SIG-M5 (cell line): ENCODE results near the gene KRTAP6-2.

Experiments used
- DNase-seq: peaks from one replicate; lab custom pipeline; 2025; lab: John Stamatoyannopoulos, UW

KRTAP6-2 gene

DNA sequence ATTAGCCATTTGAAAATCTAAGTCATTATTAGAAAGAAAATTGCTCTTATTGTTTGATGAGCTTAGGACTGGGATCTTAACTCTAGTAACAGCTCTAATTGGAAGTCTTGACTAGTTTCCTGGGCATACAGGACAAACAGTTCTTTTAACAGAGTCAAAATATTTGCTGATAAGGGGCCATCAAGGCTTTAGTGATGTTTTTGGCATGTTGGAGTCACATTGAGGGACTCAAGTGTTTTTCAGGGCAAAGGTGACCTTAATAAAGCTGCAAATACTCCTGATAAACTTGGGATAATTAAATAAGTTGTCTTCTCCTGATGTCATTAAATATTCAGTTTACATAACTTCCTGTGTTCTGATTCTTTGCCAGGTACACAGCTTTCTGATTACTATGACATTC, 31.1 kb downstream of the KRTAP6-2 start:
- DNase-seq: no peak

DNA sequence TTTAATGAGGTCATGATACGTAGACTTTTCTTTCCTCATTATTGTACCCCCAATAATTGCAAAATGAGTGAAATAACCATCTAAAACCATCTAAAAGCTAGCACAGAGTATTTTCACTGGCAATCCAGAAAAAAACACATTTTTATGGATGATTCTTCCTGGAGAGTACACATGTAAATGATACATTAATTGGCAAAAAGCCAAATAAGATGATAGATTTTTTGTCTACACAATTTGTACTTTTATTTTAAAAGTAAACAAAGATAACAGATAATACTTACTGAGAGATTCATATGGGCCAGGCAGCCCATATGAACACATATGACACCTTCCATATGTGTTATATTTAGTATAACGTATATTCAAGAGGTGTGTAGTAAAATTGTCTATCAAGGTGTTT, 35.1 kb downstream of the KRTAP6-2 start:
- no peak for DNase-seq

- DNase-seq: no peak
These were observed 35.6 kb downstream of the KRTAP6-2 start for GRCh38 chr21:30563072-30563471.

DNA sequence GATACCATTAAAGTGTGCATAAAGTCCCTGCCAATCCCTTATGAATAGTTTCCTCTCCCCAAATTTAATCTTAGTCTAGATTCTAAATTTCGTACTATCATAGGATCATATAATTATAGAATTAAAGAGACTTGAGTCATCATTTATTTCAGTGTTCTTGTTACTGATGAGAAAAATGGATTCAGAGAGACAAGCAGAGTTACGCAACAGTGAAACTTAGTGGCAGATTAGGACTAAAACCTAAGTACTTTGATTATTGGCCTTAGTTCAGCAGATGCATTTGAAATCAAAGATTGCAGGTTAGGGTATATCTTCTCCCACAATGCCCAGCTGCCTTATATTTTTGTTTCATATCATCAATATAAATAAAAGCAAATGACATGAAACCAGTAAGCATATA, 36.7 kb downstream of the KRTAP6-2 start:
- DNase-seq: no peak

GRCh38 chr21:30561264-30561895, 37.3 kb downstream of the KRTAP6-2 start, which contains the start of gene KRTAP19-7:
Gene KRTAP19-7 (minus strand): TSS chr21:30561314. CDS start chr21:30561289, 25 bp downstream.
- DNase-seq: no peak

DNA sequence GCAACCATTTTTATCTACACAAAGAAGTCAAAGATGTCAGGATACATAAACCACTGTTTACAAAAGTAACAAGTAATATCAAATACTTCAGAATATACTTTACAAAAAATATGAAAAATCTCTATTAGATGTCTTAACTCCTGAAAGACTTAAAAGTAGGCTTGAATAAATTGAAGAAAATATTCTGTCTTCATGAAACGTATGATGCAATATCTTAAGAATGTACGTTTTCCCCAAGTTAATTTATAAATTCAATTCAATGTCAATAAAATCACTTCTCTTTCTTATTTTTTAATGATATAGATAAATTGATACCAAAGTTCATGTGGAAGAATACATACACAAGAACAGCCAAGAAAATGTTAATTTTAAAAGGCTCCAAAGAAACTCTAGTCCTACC, 43.6 kb downstream of the KRTAP6-2 start:
- DNase-seq: no peak

- no peak for DNase-seq
These were observed 45.9 kb downstream of the KRTAP6-2 start for GRCh38 chr21:30552782-30553181.
